Measurements from ENCODE around the gene CCDC146. TPM values are rescaled to one million over a fixed set of nuclear protein-coding genes. Genes with fewer than 3 reads are reported as not detected.

The CCDC146 gene
- total RNA-seq, 1 donor: 11.2 TPM

- peaks cover 52% of the 10 kb centered on the region for H3K4me1 ChIP-seq (ENCODE audit: insufficient read depth, low read length)
- no peaks in the 10 kb centered on the region for H3K9me3 ChIP-seq (ENCODE audit: low read depth, low read length)
- H3K4me3 ChIP-seq (ENCODE audit: low read length): no peak overlapping the region
- no peaks in the 10 kb centered on the region for H3K27me3 ChIP-seq (ENCODE audit: insufficient read depth, low read length)
These were observed 119.7 kb downstream of the CCDC146 start for GRCh38 chr7:77242068-77242467.

GRCh38 chr7:77242554-77242953 lies 120.1 kb downstream of the CCDC146 start:
- H3K27me3 ChIP-seq (ENCODE audit: insufficient read depth, low read length): no peaks in the 10 kb centered on the region
- no peak overlapping the region for H3K4me3 ChIP-seq (ENCODE audit: low read length)
- H3K9me3 ChIP-seq (ENCODE audit: low read depth, low read length): no peaks in the 10 kb centered on the region
- peaks cover 48% of the 10 kb centered on the region for H3K4me1 ChIP-seq (ENCODE audit: insufficient read depth, low read length)

- Histone ChIP-seq H3K27me3 (ENCODE audit: insufficient read depth, low read length) (no peaks in the 10 kb centered on the region), H3K4me1 (ENCODE audit: insufficient read depth, low read length) (peaks cover 29% of the 10 kb centered on the region), H3K4me3 (ENCODE audit: low read length) (no peak overlapping the region), H3K9me3 (ENCODE audit: low read depth, low read length) (no peaks in the 10 kb centered on the region)
These were observed 122.0 kb downstream of the CCDC146 start for GRCh38 chr7:77244222-77244934.

GRCh38 chr7:77245015-77245755 lies 122.8 kb downstream of the CCDC146 start:
- no peaks in the 10 kb centered on the region for H3K27me3 ChIP-seq (ENCODE audit: insufficient read depth, low read length)
- H3K4me1 ChIP-seq (ENCODE audit: insufficient read depth, low read length): peaks cover 21% of the 10 kb centered on the region
- H3K4me3 ChIP-seq (ENCODE audit: low read length): no peak overlapping the region
- no peaks in the 10 kb centered on the region for H3K9me3 ChIP-seq (ENCODE audit: low read depth, low read length)

- H3K4me3 ChIP-seq (ENCODE audit: low read length): no peak overlapping the region
- H3K4me1 ChIP-seq (ENCODE audit: insufficient read depth, low read length): peaks cover 19% of the 10 kb centered on the region
- H3K27me3 ChIP-seq (ENCODE audit: insufficient read depth, low read length): no peaks in the 10 kb centered on the region
- no peaks in the 10 kb centered on the region for H3K9me3 ChIP-seq (ENCODE audit: low read depth, low read length)
These were observed 123.7 kb downstream of the CCDC146 start for GRCh38 chr7:77246026-77246640.

GRCh38 chr7:77247206-77247850 lies 124.9 kb downstream of the CCDC146 start:
- Histone ChIP-seq H3K4me3 (ENCODE audit: low read length) (no peak overlapping the region), H3K4me1 (ENCODE audit: insufficient read depth, low read length) (peaks cover 15% of the 10 kb centered on the region), H3K27me3 (ENCODE audit: insufficient read depth, low read length) (no peaks in the 10 kb centered on the region), H3K9me3 (ENCODE audit: low read depth, low read length) (no peaks in the 10 kb centered on the region)

GRCh38 chr7:77248154-77248553 lies 125.7 kb downstream of the CCDC146 start:
- Histone ChIP-seq H3K4me1 (ENCODE audit: insufficient read depth, low read length) (peaks cover 15% of the 10 kb centered on the region), H3K4me3 (ENCODE audit: low read length) (no peak overlapping the region), H3K27me3 (ENCODE audit: insufficient read depth, low read length) (no peaks in the 10 kb centered on the region), H3K9me3 (ENCODE audit: low read depth, low read length) (no peaks in the 10 kb centered on the region)

- Histone ChIP-seq H3K4me1 (ENCODE audit: insufficient read depth, low read length) (no peaks in the 10 kb centered on the region), H3K9me3 (ENCODE audit: low read depth, low read length) (no peaks in the 10 kb centered on the region), H3K4me3 (ENCODE audit: low read length) (no peak overlapping the region), H3K27me3 (ENCODE audit: insufficient read depth, low read length) (no peaks in the 10 kb centered on the region)
These were observed 130.1 kb downstream of the CCDC146 start for GRCh38 chr7:77252506-77252905.

- Histone ChIP-seq H3K4me1 (ENCODE audit: insufficient read depth, low read length) (no peaks in the 10 kb centered on the region), H3K27me3 (ENCODE audit: insufficient read depth, low read length) (no peaks in the 10 kb centered on the region), H3K4me3 (ENCODE audit: low read length) (no peak overlapping the region)
These were observed 130.7 kb downstream of the CCDC146 start for GRCh38 chr7:77253151-77253550.

GRCh38 chr7:77254429-77254828 lies 132.0 kb downstream of the CCDC146 start:
- Histone ChIP-seq H3K9me3 (ENCODE audit: low read depth, low read length) (no peaks in the 10 kb centered on the region), H3K4me1 (ENCODE audit: insufficient read depth, low read length) (no peaks in the 10 kb centered on the region), H3K27me3 (ENCODE audit: insufficient read depth, low read length) (no peaks in the 10 kb centered on the region), H3K4me3 (ENCODE audit: low read length) (no peak overlapping the region)

More at GRCh38 chr7:77253151-77253550, 130.7 kb downstream of the CCDC146 start:
- H3K9me3 ChIP-seq (ENCODE audit: low read depth, low read length): no peaks in the 10 kb centered on the region

GRCh38 chr7:77254915-77255314 lies 132.5 kb downstream of the CCDC146 start:
- no peaks in the 10 kb centered on the region for H3K4me1 ChIP-seq (ENCODE audit: insufficient read depth, low read length)
- no peaks in the 10 kb centered on the region for H3K9me3 ChIP-seq (ENCODE audit: low read depth, low read length)
- H3K27me3 ChIP-seq (ENCODE audit: insufficient read depth, low read length): no peaks in the 10 kb centered on the region
- no peak overlapping the region for H3K4me3 ChIP-seq (ENCODE audit: low read length)

- Histone ChIP-seq H3K4me1 (ENCODE audit: insufficient read depth, low read length) (peaks cover 12% of the 10 kb centered on the region), H3K27me3 (ENCODE audit: insufficient read depth, low read length) (no peaks in the 10 kb centered on the region), H3K9me3 (ENCODE audit: low read depth, low read length) (no peaks in the 10 kb centered on the region), H3K4me3 (ENCODE audit: low read length) (no peak overlapping the region)
These were observed 135.6 kb downstream of the CCDC146 start for GRCh38 chr7:77258014-77258413.

GRCh38 chr7:77258593-77258992 lies 136.2 kb downstream of the CCDC146 start:
- H3K27me3 ChIP-seq (ENCODE audit: insufficient read depth, low read length): no peaks in the 10 kb centered on the region
- H3K9me3 ChIP-seq (ENCODE audit: low read depth, low read length): no peaks in the 10 kb centered on the region
- peaks cover 12% of the 10 kb centered on the region for H3K4me1 ChIP-seq (ENCODE audit: insufficient read depth, low read length)
- no peak overlapping the region for H3K4me3 ChIP-seq (ENCODE audit: low read length)

- Histone ChIP-seq H3K27me3 (ENCODE audit: insufficient read depth, low read length) (no peaks in the 10 kb centered on the region), H3K4me1 (ENCODE audit: insufficient read depth, low read length) (peaks cover 12% of the 10 kb centered on the region), H3K9me3 (ENCODE audit: low read depth, low read length) (no peaks in the 10 kb centered on the region), H3K4me3 (ENCODE audit: low read length) (no peak overlapping the region)
These were observed 139.9 kb downstream of the CCDC146 start for GRCh38 chr7:77262316-77262715.

- no peak overlapping the region for H3K4me3 ChIP-seq (ENCODE audit: low read length)
- H3K4me1 ChIP-seq (ENCODE audit: insufficient read depth, low read length): peaks cover 20% of the 10 kb centered on the region
- no peaks in the 10 kb centered on the region for H3K9me3 ChIP-seq (ENCODE audit: low read depth, low read length)
- H3K27me3 ChIP-seq (ENCODE audit: insufficient read depth, low read length): no peaks in the 10 kb centered on the region
These were observed 143.3 kb downstream of the CCDC146 start for GRCh38 chr7:77265666-77266065.

Measured in mononuclear cell (primary cell).